Testis (tissue), 2 donors: ENCODE results near the gene MACC1.

Experiments
- POLR2A ChIP-seq: fragments of 450-650 bp; IDR thresholded peaks from one replicate; pipeline ENCODE4 v1.6.1; 2017; ENCODE audit warnings: antibody characterized with exemption, mild to moderate bottlenecking, moderate library complexity
- TF ChIP-seq, protein P1 (sequence below), 3 experiments: fragments of 450-650 bp in 2 of 3; fragments of 200-600 bp in 1 of 3; sonication (generic) in 1 of 3; IDR thresholded peaks; one replicate each; pipeline ENCODE4 v1.5.1; 2016 to 2019; ENCODE audit warnings: antibody characterized with exemption in 3 of 3, mild to moderate bottlenecking in 2 of 3, moderate library complexity in 1 of 3

DNA sequence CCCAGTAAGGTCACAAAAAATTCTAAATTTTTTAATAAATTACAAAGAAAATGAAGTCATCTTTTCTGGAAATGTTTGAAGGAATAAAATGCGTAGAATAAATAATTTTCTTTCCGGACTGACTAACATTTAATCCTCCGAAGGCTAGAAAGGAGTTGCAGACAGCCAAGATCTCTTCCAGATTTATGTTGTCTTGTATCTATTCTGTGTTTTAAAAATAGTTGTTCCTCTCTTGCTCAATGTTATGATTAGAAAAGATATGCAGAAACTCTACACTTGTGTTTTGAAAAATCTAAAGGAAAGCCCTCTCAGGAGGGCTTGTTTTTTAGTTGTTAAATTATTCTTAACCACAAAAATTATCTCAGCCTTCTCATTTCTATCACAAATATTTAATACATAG lies 70.7 kb downstream of the MACC1 start:
- TF ChIP-seq, protein P1, sequence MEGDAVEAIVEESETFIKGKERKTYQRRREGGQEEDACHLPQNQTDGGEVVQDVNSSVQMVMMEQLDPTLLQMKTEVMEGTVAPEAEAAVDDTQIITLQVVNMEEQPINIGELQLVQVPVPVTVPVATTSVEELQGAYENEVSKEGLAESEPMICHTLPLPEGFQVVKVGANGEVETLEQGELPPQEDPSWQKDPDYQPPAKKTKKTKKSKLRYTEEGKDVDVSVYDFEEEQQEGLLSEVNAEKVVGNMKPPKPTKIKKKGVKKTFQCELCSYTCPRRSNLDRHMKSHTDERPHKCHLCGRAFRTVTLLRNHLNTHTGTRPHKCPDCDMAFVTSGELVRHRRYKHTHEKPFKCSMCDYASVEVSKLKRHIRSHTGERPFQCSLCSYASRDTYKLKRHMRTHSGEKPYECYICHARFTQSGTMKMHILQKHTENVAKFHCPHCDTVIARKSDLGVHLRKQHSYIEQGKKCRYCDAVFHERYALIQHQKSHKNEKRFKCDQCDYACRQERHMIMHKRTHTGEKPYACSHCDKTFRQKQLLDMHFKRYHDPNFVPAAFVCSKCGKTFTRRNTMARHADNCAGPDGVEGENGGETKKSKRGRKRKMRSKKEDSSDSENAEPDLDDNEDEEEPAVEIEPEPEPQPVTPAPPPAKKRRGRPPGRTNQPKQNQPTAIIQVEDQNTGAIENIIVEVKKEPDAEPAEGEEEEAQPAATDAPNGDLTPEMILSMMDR (IDR thresholded peaks at IDR 0.05), result no peak
- TF ChIP-seq POLR2A, result no peak
